IMR-90 (cell line): ENCODE data around the gene UQCC5. TPM values are rescaled to one million over a fixed set of nuclear protein-coding genes. Genes with fewer than 3 reads are reported as not detected.

ENCODE experiments used
- ATAC-seq: fragments of 200-7000 bp; cut with Tn5 transposase; 2 replicates; pipeline ENCODE4 v1.9.1; 2020; ENCODE audit warnings: low read depth, mild to moderate bottlenecking, moderate library complexity
- BruUV-seq: library from RNA; stranded (reverse); fragments of 400-500 nt; replicated peaks from 2 replicates; lab custom pipeline; 2021; lab: Mats Ljungman, UMichigan
- CTCF ChIA-PET: fragments of 300-600 bp; formaldehyde crosslinking; extraction: SDS; loops from one replicate; lab custom pipeline; 2021; ENCODE audit warnings: antibody characterized with exemption; lab: Yijun Ruan, JAX
- POLR2A ChIA-PET: fragments of 300-600 bp; sonication (Branson Sonifier 250); formaldehyde crosslinking; loops from one replicate; lab custom pipeline; 2022; ENCODE audit warnings: antibody characterized with exemption; ENCODE audit not compliant: unreplicated experiment; lab: Charles Lee
- DNase-seq: peaks from one replicate; pipeline ENCODE4 v3.0.0; 2013
- H2AFZ ChIP-seq: replicated peaks from 2 replicates; pipeline ENCODE3; 2013; ENCODE audit warnings: low read length, mild to moderate bottlenecking; ENCODE audit not compliant: poor library complexity
- H2AK5ac ChIP-seq: 2 replicates; pipeline ENCODE4 v1.6.1; 2013; ENCODE audit warnings: low read depth, low read length, inconsistent platforms
- H2AK9ac ChIP-seq: replicated peaks from 2 replicates; pipeline ENCODE3; 2013; ENCODE audit warnings: mild to moderate bottlenecking, low read depth, low read length, moderate library complexity; ENCODE audit not compliant: poor library complexity
- H2BK120ac ChIP-seq: 2 replicates; pipeline ENCODE4 v1.6.1; 2013; ENCODE audit warnings: low read depth, low read length, inconsistent platforms
- H2BK15ac ChIP-seq: 3 replicates; pipeline ENCODE4 v1.6.1; 2013; ENCODE audit warnings: low read depth, low read length, inconsistent platforms
- H2BK20ac ChIP-seq: 2 replicates; pipeline ENCODE4 v1.6.1; 2013; ENCODE audit warnings: low read depth, mild to moderate bottlenecking, inconsistent platforms, low read length, moderate library complexity
- H2BK5ac ChIP-seq: 2 replicates; pipeline ENCODE4 v1.6.1; 2013; ENCODE audit warnings: mild to moderate bottlenecking, low read depth, low read length, inconsistent platforms; ENCODE audit not compliant: poor library complexity, severe bottlenecking
- H3K14ac ChIP-seq: replicated peaks from 2 replicates; pipeline ENCODE4 v1.6.1; 2013; ENCODE audit warnings: low read depth, low read length, inconsistent platforms
- H3K18ac ChIP-seq: 2 replicates; pipeline ENCODE4 v1.6.1; 2013; ENCODE audit warnings: low read depth, low read length, control low read depth
- H3K23ac ChIP-seq: 2 replicates; pipeline ENCODE4 v1.6.1; 2013; ENCODE audit warnings: low read depth, low read length, inconsistent platforms
- H3K27ac ChIP-seq: 2 replicates; pipeline ENCODE4 v1.5.1; 2013; ENCODE audit warnings: mild to moderate bottlenecking, control low read depth, low read length; ENCODE audit not compliant: insufficient read depth
- H3K27me3 ChIP-seq: 2 replicates; pipeline ENCODE4 v1.6.1; 2013; ENCODE audit warnings: low read length; ENCODE audit not compliant: control insufficient read depth, insufficient read depth
- H3K36me3 ChIP-seq: 2 replicates; pipeline ENCODE4 v1.6.1; 2013; ENCODE audit warnings: low read length, mixed read lengths; ENCODE audit not compliant: control insufficient read depth, insufficient read depth
- H3K4ac ChIP-seq: 2 replicates; pipeline ENCODE4 v1.6.1; 2013; ENCODE audit warnings: low read depth, low read length, inconsistent platforms
- H3K4me1 ChIP-seq: 2 replicates; pipeline ENCODE4 v1.6.1; 2013; ENCODE audit warnings: low read length, mixed read lengths; ENCODE audit not compliant: control insufficient read depth, insufficient read depth
- H3K4me2 ChIP-seq: 2 replicates; pipeline ENCODE4 v1.6.1; 2013; ENCODE audit warnings: low read depth, mild to moderate bottlenecking, control low read depth, low read length, moderate library complexity
- H3K4me3 ChIP-seq: 2 replicates; pipeline ENCODE4 v1.5.1; 2013; ENCODE audit warnings: low read depth, mild to moderate bottlenecking, control low read depth, low read length, moderate library complexity; ENCODE audit not compliant: insufficient read depth
- H3K56ac ChIP-seq: 2 replicates; pipeline ENCODE4 v1.6.1; 2013; ENCODE audit warnings: low read length, inconsistent platforms; ENCODE audit not compliant: insufficient read depth; ENCODE audit errors: extremely low read depth
- H3K79me1 ChIP-seq, 2 experiments: 2 replicates each; pipeline ENCODE4 v1.6.1; 2013; ENCODE audit warnings: low read length in 2 of 2, inconsistent platforms in 1 of 2, low read depth in 1 of 2
- H3K9ac ChIP-seq: 2 replicates; pipeline ENCODE4 v1.6.1; 2013; ENCODE audit warnings: low read depth, low read length, control low read depth
- H3K9me1 ChIP-seq: 2 replicates; pipeline ENCODE4 v1.6.1; 2013; ENCODE audit warnings: low read length, inconsistent platforms; ENCODE audit not compliant: insufficient read depth
- H3K9me3 ChIP-seq: 2 replicates; pipeline ENCODE4 v1.6.1; 2013; ENCODE audit warnings: low read length; ENCODE audit not compliant: control insufficient read depth, insufficient read depth
- H4K20me1 ChIP-seq: 2 replicates; pipeline ENCODE4 v1.6.1; 2013; ENCODE audit warnings: low read length, inconsistent platforms; ENCODE audit not compliant: insufficient read depth
- H4K5ac ChIP-seq: 2 replicates; pipeline ENCODE4 v1.6.1; 2013; ENCODE audit warnings: mild to moderate bottlenecking, low read depth, low read length, control low read depth
- H4K8ac ChIP-seq, 2 experiments: 2 replicates each; pipeline ENCODE4 v1.6.1; 2013; ENCODE audit warnings: low read depth in 2 of 2, low read length in 2 of 2, control low read depth in 1 of 2, inconsistent platforms in 1 of 2
- H4K91ac ChIP-seq: 2 replicates; pipeline ENCODE4 v1.6.1; 2013; ENCODE audit warnings: low read depth, low read length, inconsistent platforms; ENCODE audit not compliant: insufficient read depth
- BHLHE40 ChIP-seq: fragments of 150-350 bp; IDR thresholded peaks from 2 replicates; pipeline ENCODE4 v1.6.1; 2016; ENCODE audit warnings: mild to moderate bottlenecking, low read depth, low read length
- CEBPB ChIP-seq: IDR thresholded peaks from 2 replicates; pipeline ENCODE4 v1.6.1; 2012; ENCODE audit warnings: low read depth, low read length, improper control_type of control experiment
- FOS ChIP-seq: fragments of 150-350 bp; IDR thresholded peaks from 2 replicates; pipeline ENCODE4 v1.6.1; 2016; ENCODE audit warnings: low read depth, low read length
- MAZ ChIP-seq: IDR thresholded peaks from 2 replicates; pipeline ENCODE4 v1.6.1; 2012; ENCODE audit warnings: low read depth, mild to moderate bottlenecking, low read length, improper control_type of control experiment, moderate library complexity, borderline replicate concordance
- MXI1 ChIP-seq: IDR thresholded peaks from 2 replicates; pipeline ENCODE4 v1.6.1; 2012; ENCODE audit warnings: low read depth, mild to moderate bottlenecking, low read length, moderate library complexity, borderline replicate concordance
- RFX5 ChIP-seq: IDR thresholded peaks from 2 replicates; pipeline ENCODE4 v1.8.0; 2012; ENCODE audit warnings: low read depth, mild to moderate bottlenecking, low read length, moderate library complexity
- USF2 ChIP-seq: fragments of 150-350 bp; IDR thresholded peaks from 2 replicates; pipeline ENCODE4 v1.6.1; 2017; ENCODE audit warnings: mild to moderate bottlenecking, antibody characterized with exemption, low read length, low read depth
- WGBS, 2 experiments: methylation state at CpG; one replicate each; pipeline versions ENCODE4 v1.1.5 to v1.1.7; 2013; ENCODE audit warnings: missing lambda C conversion rate in 2 of 2; ENCODE audit not compliant: insufficient read length in 1 of 2; ENCODE audit errors: extremely low coverage in 2 of 2; 5-methylcytosine and 5-hydroxymethylcytosine counted together
- dilution Hi-C: fragments of 300-500 bp; cut with HindIII; formaldehyde crosslinking; loops from one replicate; pipeline ENCODE4 v1.14.3; 2018; ENCODE audit warnings: low sequenced_read_pairs; ENCODE audit not compliant: unreplicated experiment
- in situ Hi-C: fragments of 300-500 bp; cut with MboI; formaldehyde crosslinking; loops from 3 replicates; pipeline ENCODE4 v1.14.3; 2019; ENCODE audit warnings: low sequenced_read_pairs, inconsistent platforms, mixed read lengths
- intact Hi-C: fragments of 100-400 bp; cut with micrococcal nuclease; formaldehyde crosslinking; loops from 2 replicates; pipeline ENCODE4 v1.10.0; 2022
- polyA plus RNA-seq, 3 experiments: library from polyadenylated mRNA; depleted of rRNA; stranded (reverse); fragments of >200 nt; gene quantifications; 2 replicates each; pipeline ENCODE4 v1.2.3, GENCODE V29; 2012; ENCODE audit warnings: low replicate concordance in 1 of 3
- total RNA-seq: library from RNA; depleted of rRNA; stranded (reverse); fragments of >200 nt; gene quantifications from 2 replicates; pipeline ENCODE4 v1.2.3, GENCODE V29; 2012

Gene UQCC5
- total and polyA plus RNA-seq, 2 of the 4 experiments (the other 2 are of a cell fraction): 1.1 to 16.9 TPM

GRCh38 chr3:52507359-52507758, 29.0 kb upstream of the UQCC5 start:
- no peak overlapping the region for H4K8ac ChIP-seq
- H2AK5ac ChIP-seq: peak overlapping the region; percentile 39
- intact Hi-C loops: no loop called here
- no peak overlapping the region for H3K56ac ChIP-seq
- no peak overlapping the region for H3K4me2 ChIP-seq
- DNase-seq (peak; percentile 61), ATAC-seq (peak; percentile 89)
- H3K4me3 ChIP-seq: no peak overlapping the region
- WGBS, 2 experiments: 78% methylated on average over 1 of the region's 5 CpGs; no CpG with 5 or more reads in 1 of the 2 experiments
- dilution Hi-C loops: no loop called here
- no peak overlapping the region for H2BK15ac ChIP-seq
- no peak overlapping the region for H3K14ac ChIP-seq
- TF ChIP-seq MAZ (peak; percentile 56; the same call in 1 of the 2 replicates), CEBPB (no peak), USF2 (peak; percentile 76), FOS (no peak), MXI1 (0 out of 2 replicates have a peak, but pooled peaks have one; percentile 24), BHLHE40 (peak; percentile 79), RFX5 (no peak)
- no peak overlapping the region for H3K18ac ChIP-seq
- H2BK120ac ChIP-seq: no peak overlapping the region
- H2AK9ac ChIP-seq: peak overlapping the region; percentile 91
- no peak overlapping the region for H3K4ac ChIP-seq
- H3K79me1 ChIP-seq: no peaks in the 10 kb centered on the region
- H4K5ac ChIP-seq: no peak overlapping the region
- no peak overlapping the region for H3K23ac ChIP-seq
- no TSS peak for BruUV-seq
- no peak overlapping the region for H2BK5ac ChIP-seq
- H3K9me1 ChIP-seq: peaks cover 7% of the 10 kb centered on the region; the same call in 1 of the 2 replicates
- POLR2A ChIA-PET: no interaction called here
- no peak overlapping the region for H4K91ac ChIP-seq
- peak overlapping the region; percentile 51 for H2AFZ ChIP-seq
- H2BK20ac ChIP-seq: no peak overlapping the region
- H3K4me1 ChIP-seq: peaks cover 3% of the 10 kb centered on the region; the same call in 1 of the 2 replicates
- H3K27me3 ChIP-seq: peaks cover 28% of the 10 kb centered on the region
- H4K20me1 ChIP-seq: no peaks in the 10 kb centered on the region; the same call in none of the 2 replicates
- no peak overlapping the region for H3K9ac ChIP-seq
- in situ Hi-C loops: no loop called here
- no peaks in the 10 kb centered on the region for H3K9me3 ChIP-seq
- no peak overlapping the region for H3K27ac ChIP-seq
- no peaks in the 10 kb centered on the region for H3K36me3 ChIP-seq
- CTCF ChIA-PET: no interaction called here
